BLaER1 (cell line): ENCODE measurements around the gene LIMS2.
A peak's percentile ranks its signal among the peaks of the same experiment; 100 is the strongest.

Source experiments
- H3K27ac ChIP-seq: shearing (Covaris generic); formaldehyde crosslinking; 2 replicates; pipeline ENCODE4 v1.8.1; 2022
- H3K27me3 ChIP-seq: shearing (Covaris generic); formaldehyde crosslinking; 2 replicates; pipeline ENCODE4 v1.8.1; 2022
- H3K36me3 ChIP-seq: shearing (Covaris generic); formaldehyde crosslinking; 2 replicates; pipeline ENCODE4 v1.8.1; 2022
- H3K4me1 ChIP-seq: shearing (Covaris generic); formaldehyde crosslinking; 2 replicates; pipeline ENCODE4 v1.8.1; 2022
- H3K4me2 ChIP-seq: shearing (Covaris generic); formaldehyde crosslinking; 2 replicates; pipeline ENCODE4 v1.8.1; 2022
- H3K4me3 ChIP-seq: shearing (Covaris generic); formaldehyde crosslinking; 2 replicates; pipeline ENCODE4 v1.8.1; 2022
- H3K9ac ChIP-seq: shearing (Covaris generic); formaldehyde crosslinking; 2 replicates; pipeline ENCODE4 v1.8.1; 2022
- H3K9me3 ChIP-seq: shearing (Covaris generic); formaldehyde crosslinking; 2 replicates; pipeline ENCODE4 v1.8.1; 2022
- H4K20me1 ChIP-seq: shearing (Covaris generic); formaldehyde crosslinking; 2 replicates; pipeline ENCODE4 v1.8.1; 2022
- Cebpa-rat ChIP-seq: shearing (Covaris generic); IDR thresholded peaks from 2 replicates; pipeline ENCODE4 v1.8.1; 2022

LIMS2 gene

GRCh38 chr2:127659408-127660290 is 15.7 kb downstream of the LIMS2 start:
- peak overlapping the region; percentile 59 for H3K4me2 ChIP-seq
- H3K27me3 ChIP-seq: peaks cover 21% of the 10 kb centered on the region
- H3K9me3 ChIP-seq: peaks cover 20% of the 10 kb centered on the region
- H3K4me1 ChIP-seq: peaks cover 43% of the 10 kb centered on the region
- no peak overlapping the region for H3K9ac ChIP-seq
- TF ChIP-seq Cebpa-rat: no peak
- peak overlapping the region; percentile 44; the same call in 1 of the 2 replicates for H3K27ac ChIP-seq
- peaks cover 17% of the 10 kb centered on the region for H4K20me1 ChIP-seq
- peaks cover 14% of the 10 kb centered on the region; the same call in 1 of the 2 replicates for H3K36me3 ChIP-seq
- H3K4me3 ChIP-seq: no peak overlapping the region

GRCh38 chr2:127658641-127659407 is 16.5 kb downstream of the LIMS2 start:
- H4K20me1 ChIP-seq: peaks cover 8% of the 10 kb centered on the region; the same call in 1 of the 2 replicates
- H3K9ac ChIP-seq: no peak overlapping the region
- peak overlapping the region; percentile 44; the same call in 1 of the 2 replicates for H3K27ac ChIP-seq
- no peak overlapping the region for H3K4me3 ChIP-seq
- peaks cover 12% of the 10 kb centered on the region for H3K9me3 ChIP-seq
- H3K4me2 ChIP-seq: peak overlapping the region; percentile 59
- peaks cover 48% of the 10 kb centered on the region for H3K4me1 ChIP-seq
- peaks cover 13% of the 10 kb centered on the region for H3K27me3 ChIP-seq
- TF ChIP-seq Cebpa-rat: no peak
- peaks cover 9% of the 10 kb centered on the region; the same call in 1 of the 2 replicates for H3K36me3 ChIP-seq

- Histone ChIP-seq H4K20me1 (peaks cover 3% of the 10 kb centered on the region; the same call in 1 of the 2 replicates), H3K4me1 (peaks cover 55% of the 10 kb centered on the region), H3K9ac (no peak overlapping the region), H3K4me2 (peak overlapping the region; percentile 72; the same call in 1 of the 2 replicates), H3K36me3 (peaks cover 8% of the 10 kb centered on the region; the same call in 1 of the 2 replicates), H3K9me3 (peaks cover 10% of the 10 kb centered on the region), H3K27me3 (peaks cover 6% of the 10 kb centered on the region), H3K4me3 (no peak overlapping the region), H3K27ac (no peak overlapping the region)
- no peak for TF ChIP-seq Cebpa-rat
Observed at GRCh38 chr2:127658146-127658545, 17.2 kb downstream of the LIMS2 start.

- Histone ChIP-seq H3K9me3 (peaks cover 10% of the 10 kb centered on the region), H3K27me3 (no peaks in the 10 kb centered on the region), H3K4me1 (peaks cover 64% of the 10 kb centered on the region), H4K20me1 (no peaks in the 10 kb centered on the region), H3K27ac (peak overlapping the region; percentile 40), H3K36me3 (peaks cover 5% of the 10 kb centered on the region; the same call in 1 of the 2 replicates), H3K9ac (0 out of 2 replicates have a peak overlapping the region, but pooled peaks have one; percentile 48), H3K4me3 (no peak overlapping the region), H3K4me2 (peak overlapping the region; percentile 72)
- no peak for TF ChIP-seq Cebpa-rat
Observed at GRCh38 chr2:127657232-127657595, 18.1 kb downstream of the LIMS2 start.

GRCh38 chr2:127656569-127657231 is 18.6 kb downstream of the LIMS2 start:
- Histone ChIP-seq H3K36me3 (peaks cover 5% of the 10 kb centered on the region; the same call in 1 of the 2 replicates), H4K20me1 (no peaks in the 10 kb centered on the region), H3K4me1 (peaks cover 69% of the 10 kb centered on the region), H3K4me3 (no peak overlapping the region), H3K27ac (peak overlapping the region; percentile 40; the same call in 1 of the 2 replicates), H3K9me3 (peaks cover 10% of the 10 kb centered on the region), H3K9ac (0 out of 2 replicates have a peak overlapping the region, but pooled peaks have one; percentile 48), H3K4me2 (peak overlapping the region; percentile 72), H3K27me3 (no peaks in the 10 kb centered on the region)
- no peak for TF ChIP-seq Cebpa-rat

- Histone ChIP-seq H3K27me3 (no peaks in the 10 kb centered on the region), H3K4me2 (no peak overlapping the region)
Observed at GRCh38 chr2:127655209-127656073, 19.9 kb downstream of the LIMS2 start.

GRCh38 chr2:127654838-127655175 is 20.5 kb downstream of the LIMS2 start:
- Histone ChIP-seq H3K36me3 (no peaks in the 10 kb centered on the region), H3K4me3 (no peak overlapping the region)
- TF ChIP-seq Cebpa-rat: no peak

More at GRCh38 chr2:127655209-127656073, 19.9 kb downstream of the LIMS2 start:
- H3K36me3 ChIP-seq: peaks cover 4% of the 10 kb centered on the region; the same call in 1 of the 2 replicates
- H3K27ac ChIP-seq: no peak overlapping the region
- TF ChIP-seq Cebpa-rat: no peak
- no peak overlapping the region for H3K4me3 ChIP-seq
- H3K9ac ChIP-seq: no peak overlapping the region
- H3K9me3 ChIP-seq: peaks cover 7% of the 10 kb centered on the region
- peaks cover 82% of the 10 kb centered on the region for H3K4me1 ChIP-seq
- no peaks in the 10 kb centered on the region for H4K20me1 ChIP-seq

GRCh38 chr2:127654084-127654837 is 21.1 kb downstream of the LIMS2 start:
- Histone ChIP-seq H4K20me1 (no peaks in the 10 kb centered on the region), H3K36me3 (no peaks in the 10 kb centered on the region), H3K4me3 (no peak overlapping the region), H3K27me3 (no peaks in the 10 kb centered on the region), H3K27ac (no peak overlapping the region; the same call in 1 of the 2 replicates), H3K9ac (no peak overlapping the region; the same call in 1 of the 2 replicates), H3K4me2 (peak overlapping the region; percentile 89; the same call in 1 of the 2 replicates), H3K9me3 (no peaks in the 10 kb centered on the region), H3K4me1 (peaks cover 84% of the 10 kb centered on the region)
- TF ChIP-seq Cebpa-rat: no peak

More at GRCh38 chr2:127654838-127655175, 20.5 kb downstream of the LIMS2 start:
- H4K20me1 ChIP-seq: no peaks in the 10 kb centered on the region
- peaks cover under 1% of the 10 kb centered on the region for H3K9me3 ChIP-seq
- H3K27me3 ChIP-seq: no peaks in the 10 kb centered on the region
- H3K27ac ChIP-seq: no peak overlapping the region
- peaks cover 84% of the 10 kb centered on the region for H3K4me1 ChIP-seq
- H3K9ac ChIP-seq: no peak overlapping the region
- no peak overlapping the region for H3K4me2 ChIP-seq
